ENCODE data around the gene ARMC7.
"Not testable (repeated sequence)": the region's sequence is repeated elsewhere in the genome, so short reads cannot be mapped to it uniquely, and the experiment has no call there.

The ARMC7 gene

DNA sequence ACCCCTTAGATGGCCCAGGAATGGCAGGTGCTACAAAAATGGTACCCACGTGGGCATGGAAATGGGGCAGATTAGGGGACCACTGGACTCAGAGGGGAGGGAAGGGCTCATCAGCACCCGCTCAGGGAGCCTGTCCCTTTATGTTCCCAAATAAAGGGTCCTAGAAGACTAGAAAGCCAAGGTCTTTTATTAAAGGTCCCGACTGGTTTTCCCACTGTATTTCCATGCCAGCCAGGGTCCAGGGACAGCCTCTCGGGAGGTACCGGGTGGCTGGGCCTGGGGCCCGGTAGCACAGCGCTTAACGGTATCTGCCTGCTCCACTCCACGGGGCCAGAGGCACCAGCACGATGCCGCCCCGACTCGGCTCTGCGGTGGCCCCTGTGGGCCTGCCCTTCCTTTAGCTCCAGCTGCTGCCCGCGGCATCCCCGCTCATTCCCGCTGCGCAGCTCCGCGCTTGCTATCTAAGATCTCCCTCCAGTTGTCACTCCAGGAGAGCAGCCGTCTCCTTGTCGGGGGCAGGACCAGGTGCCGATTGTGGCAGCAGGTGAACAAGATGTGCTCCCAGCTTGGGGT lies 20.4 kb downstream of the ARMC7 start:
- no peak for DNase-seq

GRCh38 chr17:75130632-75131277 lies 21.0 kb downstream of the ARMC7 start:
- DNase-seq, result no peak

GRCh38 chr17:75131278-75132017 lies 21.7 kb downstream of the ARMC7 start, which contains the start of gene NT5C:
Gene NT5C (minus strand): TSS chr17:75131742. CDS start chr17:75131707, 35 bp downstream.
- peak; percentile 73 for DNase-seq

- DNase-seq, result not testable (repeated sequence)
Observed at GRCh38 chr17:75132018-75133000, 22.5 kb downstream of the ARMC7 start.

GRCh38 chr17:75133001-75133400 lies 23.2 kb downstream of the ARMC7 start:
- no peak for DNase-seq

DNA sequence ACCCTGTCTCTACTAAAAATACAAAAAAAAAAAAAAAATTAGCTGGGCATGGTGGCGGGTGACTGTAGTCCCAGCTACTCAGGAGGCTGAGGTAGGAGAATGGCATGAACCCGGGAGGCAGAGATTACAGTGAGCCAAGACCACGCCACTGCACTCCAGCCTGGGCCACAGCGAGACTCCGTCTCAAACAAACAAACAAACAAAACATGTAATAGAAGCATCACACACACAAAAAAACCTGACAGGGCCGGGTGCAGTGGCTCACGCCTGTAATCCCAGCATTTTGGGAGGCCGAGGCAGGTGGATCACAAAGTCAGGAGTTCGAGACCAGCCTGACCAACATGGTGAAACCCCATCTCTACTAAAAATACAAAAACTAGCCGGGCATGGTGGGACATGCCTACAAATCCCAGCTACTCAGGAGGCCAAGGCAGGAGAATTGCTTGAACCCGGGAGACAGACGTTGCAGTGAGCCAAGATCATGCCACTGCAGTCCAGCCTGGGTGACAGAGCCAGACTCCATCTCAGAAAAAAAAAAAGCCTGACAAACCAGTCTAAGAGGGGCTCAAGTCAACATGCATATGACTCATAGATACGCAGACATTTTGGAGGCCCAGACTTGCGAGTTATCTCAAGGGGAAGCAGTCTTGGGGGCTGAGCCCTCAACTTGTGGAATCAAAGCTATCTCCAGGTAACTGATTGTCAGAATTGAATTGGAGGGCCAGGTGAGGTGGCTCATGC lies 24.0 kb downstream of the ARMC7 start:
- not testable (repeated sequence) for DNase-seq

GRCh38 chr17:75135452-75135851 lies 25.7 kb downstream of the ARMC7 start:
- DNase-seq, result no peak

DNA sequence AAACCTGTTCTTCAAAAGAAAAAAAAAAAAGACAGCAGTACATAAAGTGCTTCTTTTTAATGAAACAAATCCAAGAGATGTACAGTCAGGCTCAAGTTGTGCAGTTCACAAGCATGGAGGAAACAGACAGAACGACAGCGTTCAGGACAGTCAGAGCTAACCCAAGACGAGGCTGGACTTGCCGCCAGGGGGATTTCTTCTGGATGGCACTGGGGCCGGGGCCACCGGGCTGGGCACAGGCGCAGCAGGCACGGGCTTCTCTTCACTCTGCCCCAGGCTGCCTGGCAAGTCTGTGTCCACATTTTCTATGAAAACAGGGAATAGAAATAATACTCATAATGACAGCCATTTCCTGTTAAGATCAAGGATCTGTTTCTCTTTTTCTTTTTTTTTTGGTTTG lies 26.2 kb downstream of the ARMC7 start:
- DNase-seq, result no peak

DNA sequence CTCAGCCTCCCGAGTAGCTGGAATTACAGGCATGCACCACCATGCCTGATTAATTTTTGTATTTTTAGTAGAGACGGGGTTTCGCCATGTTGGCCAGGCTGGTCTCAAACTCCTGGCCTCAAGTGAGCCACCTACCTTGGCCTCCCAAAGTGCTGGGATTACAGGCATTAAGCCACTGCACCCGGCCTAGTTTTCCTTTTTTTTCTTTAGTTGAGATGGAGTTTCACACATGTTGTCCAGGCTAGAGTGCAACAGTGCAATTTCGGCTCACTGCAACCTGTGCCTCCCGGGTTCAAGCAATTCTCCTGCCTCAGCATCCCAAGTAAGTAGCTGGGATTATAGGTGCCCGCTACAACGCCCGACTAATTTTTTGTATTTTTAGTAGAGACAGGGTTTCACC lies 28.0 kb downstream of the ARMC7 start:
- not testable (repeated sequence) for DNase-seq

GRCh38 chr17:75138519-75138918 lies 28.8 kb downstream of the ARMC7 start:
- DNase-seq, result no peak

GRCh38 chr17:75142236-75142971 lies 32.6 kb downstream of the ARMC7 start:
- DNase-seq, result no peak

DNA sequence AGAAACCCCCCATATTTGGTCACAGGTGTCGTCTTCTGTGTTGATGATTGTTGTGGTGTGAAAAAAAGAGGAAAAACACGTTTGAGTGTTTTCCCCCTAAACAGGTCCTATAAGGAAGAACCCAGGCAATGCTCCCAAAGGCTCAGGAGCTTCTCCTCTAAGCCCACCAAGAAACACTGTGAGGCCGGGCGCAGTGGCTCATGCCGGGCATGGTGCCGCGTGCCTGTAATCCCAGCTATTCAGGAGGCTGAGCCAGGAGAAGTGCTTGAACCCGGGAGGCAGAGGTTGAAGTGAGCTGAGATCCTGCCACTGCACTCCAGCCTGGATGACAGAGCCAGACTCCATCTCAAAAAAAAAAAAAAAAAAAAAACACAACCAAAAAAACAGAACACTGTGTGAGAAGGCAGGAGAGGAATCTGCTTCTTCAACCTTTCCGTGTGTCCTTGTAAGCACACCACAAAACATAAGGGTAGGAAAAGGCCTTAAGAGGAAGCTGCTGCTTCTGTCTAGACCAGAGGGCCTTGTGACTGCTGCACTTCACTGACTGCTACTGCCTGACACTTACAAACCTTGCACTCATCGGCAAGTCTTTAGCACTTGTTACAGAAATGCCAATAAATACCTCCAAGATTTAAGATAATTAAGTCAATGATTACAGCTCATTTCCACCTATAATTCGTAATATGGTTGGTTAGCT lies 35.2 kb downstream of the ARMC7 start:
- DNase-seq, result no peak

- peak; percentile 56 for DNase-seq
Observed at GRCh38 chr17:75146592-75146991, 36.8 kb downstream of the ARMC7 start.

GRCh38 chr17:75147878-75148546 lies 38.2 kb downstream of the ARMC7 start:
- DNase-seq, result peak; percentile 64

- DNase-seq, result no peak
Observed at GRCh38 chr17:75151930-75152329, 42.2 kb downstream of the ARMC7 start.

DNA sequence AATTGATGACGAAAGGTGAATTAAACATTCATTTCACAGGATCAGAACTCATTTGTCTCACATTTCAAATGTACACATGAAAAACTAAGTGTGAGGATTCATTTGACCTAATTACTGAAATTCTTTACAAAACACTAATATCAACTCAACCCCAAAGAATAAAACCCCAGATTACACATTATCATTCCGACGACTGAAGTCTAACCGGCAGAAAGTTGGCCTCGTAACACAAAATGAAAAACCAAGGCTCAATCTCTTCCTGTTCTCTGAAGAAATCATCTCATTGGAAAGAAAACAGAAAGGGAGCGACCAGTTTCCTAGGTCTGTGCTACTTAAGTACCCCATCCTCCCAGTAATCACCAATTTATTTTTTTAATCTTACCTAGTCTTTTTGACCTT lies 42.8 kb downstream of the ARMC7 start:
- DNase-seq, result no peak

DNA sequence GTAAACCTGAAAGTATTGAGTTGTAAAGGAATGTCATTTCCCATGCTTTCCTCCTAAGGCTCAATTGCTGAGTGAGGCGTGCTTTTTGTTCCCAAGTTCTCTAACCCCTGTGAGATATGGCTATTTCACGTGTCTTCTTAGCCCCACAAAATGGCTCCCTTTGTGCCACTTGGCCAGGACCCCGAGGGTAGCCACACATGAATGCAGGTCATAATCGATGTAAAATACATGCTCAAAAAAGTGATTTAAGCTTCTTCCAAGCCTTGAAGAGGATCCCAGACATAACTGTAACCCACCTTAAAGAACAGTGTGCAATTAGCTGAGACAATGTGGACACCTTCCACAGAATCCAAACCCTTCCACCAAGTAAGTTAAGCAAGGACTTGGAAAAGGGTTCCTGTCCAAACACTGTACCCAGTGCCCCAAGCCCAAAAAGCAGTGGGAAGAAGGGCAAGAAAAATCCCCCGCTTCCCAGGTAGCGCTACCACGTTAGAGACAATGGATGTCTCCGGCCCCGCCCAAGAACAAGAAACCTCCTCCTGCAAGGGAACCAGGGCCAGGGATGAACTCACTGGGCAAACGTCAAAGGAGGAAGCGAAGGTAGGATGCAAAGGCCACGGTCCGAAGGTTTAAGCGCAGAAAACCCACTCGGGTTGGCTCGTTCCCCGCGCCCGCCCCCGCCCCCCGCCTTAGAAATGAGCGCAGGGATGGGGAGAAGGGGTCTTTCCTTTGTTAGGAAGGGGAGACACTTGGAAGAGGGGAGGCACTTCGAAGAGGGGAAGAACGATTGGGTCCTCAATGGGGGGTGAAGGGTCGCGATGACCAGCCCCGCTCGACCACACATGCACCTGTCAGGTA lies 43.4 kb downstream of the ARMC7 start:
- DNase-seq, result peak; percentile 38

DNA sequence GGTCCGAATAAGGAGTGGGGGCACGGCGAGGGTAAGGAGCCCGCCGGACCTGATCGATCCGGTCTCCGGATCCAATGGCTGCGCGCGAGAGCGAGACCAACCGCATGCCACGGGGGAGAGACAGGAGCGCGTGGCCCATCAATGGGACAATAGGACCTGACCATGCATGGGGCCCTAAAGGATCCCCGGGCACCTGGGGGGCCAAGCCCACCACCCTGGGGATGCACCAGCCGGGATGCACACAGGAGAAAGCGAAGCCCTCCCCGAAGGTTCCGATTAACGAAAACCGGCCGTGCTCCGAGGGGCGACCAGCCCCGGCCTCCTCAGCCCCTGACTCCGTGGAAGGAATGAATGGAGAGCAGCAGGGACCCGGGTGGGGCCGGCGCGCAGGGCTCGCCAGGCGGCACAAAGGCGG lies 44.0 kb downstream of the ARMC7 start:
- no peak for DNase-seq
